Measurements from ENCODE around the gene FOSL2. TPM values are rescaled to one million over a fixed set of nuclear protein-coding genes. Genes with fewer than 3 reads are reported as not detected.

The FOSL2 gene
- total RNA-seq, 1 experiment from 2014 or later, result 4.0 TPM

DNA sequence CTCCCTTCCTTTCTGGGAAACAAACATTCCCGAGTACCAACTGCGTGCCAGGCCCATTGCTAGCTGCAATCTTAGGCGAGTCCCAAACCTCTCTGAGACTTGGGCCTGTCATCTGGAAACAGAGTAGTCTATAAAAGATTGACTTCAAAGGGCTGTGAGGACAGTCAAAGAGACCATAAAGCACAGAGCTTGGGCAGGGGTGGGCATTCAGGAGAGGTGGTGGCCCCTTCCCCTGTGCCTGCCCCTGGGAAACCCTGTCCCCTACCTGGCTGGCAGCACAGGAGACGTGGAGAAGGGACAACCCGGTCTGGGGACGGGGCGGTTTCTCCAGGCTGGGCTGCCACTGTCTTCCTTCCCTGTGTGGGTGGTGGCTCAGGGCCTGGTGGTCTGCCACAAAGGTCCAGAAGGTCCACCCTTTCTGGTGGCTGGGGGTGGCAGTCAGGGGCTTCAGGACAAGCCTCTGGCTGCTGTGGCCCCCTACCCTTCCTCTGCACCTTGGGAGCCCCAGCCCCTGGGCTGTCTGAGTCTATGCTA, 33.9 kb upstream of the FOSL2 start (continued):
- TF ChIP-seq, protein P1, sequence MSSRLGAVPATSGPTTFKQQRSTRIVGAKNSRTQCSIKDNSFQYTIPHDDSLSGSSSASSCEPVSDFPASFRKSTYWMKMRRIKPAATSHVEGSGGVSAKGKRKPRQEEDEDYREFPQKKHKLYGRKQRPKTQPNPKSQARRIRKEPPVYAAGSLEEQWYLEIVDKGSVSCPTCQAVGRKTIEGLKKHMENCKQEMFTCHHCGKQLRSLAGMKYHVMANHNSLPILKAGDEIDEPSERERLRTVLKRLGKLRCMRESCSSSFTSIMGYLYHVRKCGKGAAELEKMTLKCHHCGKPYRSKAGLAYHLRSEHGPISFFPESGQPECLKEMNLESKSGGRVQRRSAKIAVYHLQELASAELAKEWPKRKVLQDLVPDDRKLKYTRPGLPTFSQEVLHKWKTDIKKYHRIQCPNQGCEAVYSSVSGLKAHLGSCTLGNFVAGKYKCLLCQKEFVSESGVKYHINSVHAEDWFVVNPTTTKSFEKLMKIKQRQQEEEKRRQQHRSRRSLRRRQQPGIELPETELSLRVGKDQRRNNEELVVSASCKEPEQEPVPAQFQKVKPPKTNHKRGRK (CRISPR knock-in tag; IDR thresholded peaks at IDR 0.05; ENCODE audit: borderline replicate concordance), result no peak
- no peak for TF ChIP-seq OVOL2 (CRISPR knock-in tag; IDR thresholded peaks at IDR 0.05; ENCODE audit: borderline replicate concordance)

DNA sequence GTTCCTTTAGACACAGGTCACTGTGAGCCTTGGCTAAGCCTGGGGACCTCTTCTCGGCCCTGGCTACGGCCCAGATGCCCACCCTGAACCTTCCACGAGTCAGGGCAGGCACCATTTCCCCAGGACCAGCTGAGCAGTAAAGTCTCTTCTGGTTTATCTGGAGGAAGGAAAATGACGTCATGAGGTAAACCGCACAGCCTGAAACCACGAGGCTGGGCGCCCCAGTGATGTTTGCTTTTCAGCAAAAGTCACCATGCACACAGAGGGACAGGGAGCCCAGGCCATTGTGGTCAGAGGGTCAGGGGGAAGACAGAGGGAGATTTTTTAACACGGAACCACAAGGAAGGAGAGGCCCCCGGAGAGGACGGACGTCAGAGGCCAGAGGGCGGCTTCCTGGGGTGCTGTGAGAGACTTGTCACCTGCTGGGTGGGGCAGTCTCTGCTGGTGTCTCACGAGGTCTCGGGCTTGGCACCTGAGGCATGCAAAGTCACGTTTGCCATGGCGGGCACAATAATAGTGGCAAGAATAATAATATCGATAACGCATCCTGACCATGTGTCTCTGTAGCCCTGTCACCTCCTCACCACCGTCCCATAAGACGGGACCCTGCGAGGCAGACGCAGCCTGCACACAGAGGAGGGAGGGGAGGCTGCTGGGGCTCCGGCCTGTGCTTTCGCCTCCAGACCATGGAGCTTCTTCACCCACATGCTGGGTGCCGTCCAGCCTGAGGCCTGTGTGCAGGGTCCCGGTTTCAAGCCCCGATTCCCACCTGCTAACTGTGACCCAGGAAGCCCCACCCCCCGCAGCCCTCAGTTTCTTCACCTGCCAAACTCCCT, 33.2 kb upstream of the FOSL2 start:
- Mint-ChIP-seq H3K4me1 (peaks cover 17% of the 10 kb centered on the region), H3K36me3 (no peaks in the 10 kb centered on the region), H3K4me3 (no peak overlapping the region), H3K9me3 (no peaks in the 10 kb centered on the region), H3K27ac (no peak overlapping the region; the same call in 1 of the 2 replicates), H3K27me3 (ENCODE audit: low read depth) (peaks cover 6% of the 10 kb centered on the region; the same call in 1 of the 2 replicates)
- POLR2A ChIA-PET, result no interaction called here
- DNase-seq (ENCODE audit: low spot score) (no peak), ATAC-seq (no peak)
- CTCF ChIA-PET, result no interaction called here
- TF ChIP-seq TEAD1 (CRISPR knock-in tag; IDR thresholded peaks at IDR 0.05) (no peak), E2F1 (CRISPR knock-in tag; IDR thresholded peaks at IDR 0.05) (no peak), RELA (CRISPR knock-in tag; IDR thresholded peaks at IDR 0.05; ENCODE audit: borderline replicate concordance) (no peak), ZNF671 (CRISPR knock-in tag; IDR thresholded peaks at IDR 0.05) (no peak), IRF1 (CRISPR knock-in tag; IDR thresholded peaks at IDR 0.05) (no peak), TCF7 (CRISPR knock-in tag; IDR thresholded peaks at IDR 0.05; ENCODE audit: low read depth) (no peak), ESRRA (CRISPR knock-in tag; IDR thresholded peaks at IDR 0.05; ENCODE audit: borderline replicate concordance) (no peak)
- TF ChIP-seq, protein P2, sequence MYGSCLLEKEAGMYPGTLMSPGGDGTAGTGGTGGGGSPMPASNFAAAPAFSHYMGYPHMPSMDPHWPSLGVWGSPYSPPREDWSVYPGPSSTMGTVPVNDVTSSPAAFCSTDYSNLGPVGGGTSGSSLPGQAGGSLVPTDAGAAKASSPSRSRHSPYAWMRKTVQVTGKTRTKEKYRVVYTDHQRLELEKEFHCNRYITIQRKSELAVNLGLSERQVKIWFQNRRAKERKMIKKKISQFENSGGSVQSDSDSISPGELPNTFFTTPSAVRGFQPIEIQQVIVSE (CRISPR knock-in tag; IDR thresholded peaks at IDR 0.05; ENCODE audit: borderline replicate concordance), result no peak

DNA sequence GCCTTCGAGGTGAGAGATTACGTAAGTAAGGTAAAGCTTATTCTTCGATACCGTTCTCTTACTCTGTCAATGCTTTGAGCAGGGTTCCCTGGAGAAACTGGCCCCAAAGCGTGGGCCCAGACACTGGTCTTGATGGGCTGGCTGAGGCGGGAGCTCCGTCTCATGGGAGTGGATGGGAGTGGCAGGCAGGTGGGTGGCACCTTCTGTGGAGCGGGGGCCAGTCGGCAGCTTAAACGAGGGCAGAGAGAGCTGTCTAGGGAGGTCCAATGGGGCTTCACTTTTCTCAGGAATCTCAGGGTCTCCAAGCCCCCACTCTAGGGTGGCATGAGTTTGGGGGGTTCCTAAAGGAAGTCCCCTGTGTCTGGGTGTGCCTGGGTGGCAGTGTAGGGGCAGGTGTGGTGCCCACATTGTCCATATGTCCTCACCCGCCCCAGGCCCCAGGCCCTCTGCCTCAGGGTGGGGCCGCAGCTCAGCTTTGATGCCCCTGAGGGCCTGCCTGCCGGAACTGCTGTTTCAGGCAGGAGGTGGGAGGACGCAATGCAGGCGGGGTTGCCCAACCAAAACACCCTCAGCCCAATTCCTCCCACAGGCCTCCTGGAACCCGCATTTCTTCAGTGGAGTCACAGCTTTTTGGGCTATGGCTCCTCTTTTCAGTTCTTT, 32.5 kb upstream of the FOSL2 start:
- POLR2A ChIA-PET, result no interaction called here
- ATAC-seq, result no peak

More for the DNA sequence above, 32.5 kb upstream of the FOSL2 start:
- Mint-ChIP-seq H3K4me1 (peaks cover 17% of the 10 kb centered on the region), H3K9me3 (no peaks in the 10 kb centered on the region), H3K27ac (no peak overlapping the region), H3K36me3 (no peaks in the 10 kb centered on the region), H3K27me3 (ENCODE audit: low read depth) (peaks cover 6% of the 10 kb centered on the region; the same call in 1 of the 2 replicates), H3K4me3 (no peak overlapping the region)
- TF ChIP-seq ATF1 (CRISPR knock-in tag; IDR thresholded peaks at IDR 0.05), result no peak
- no peak for TF ChIP-seq IRF1 (CRISPR knock-in tag; IDR thresholded peaks at IDR 0.05)
- DNase-seq (ENCODE audit: low spot score), result no peak
- CTCF ChIA-PET, result interaction anchor here (1.8 kb wide), 1 partner anchor 637 kb away, joined by 4 read pairs; no protein-coding TSS in a partner anchor
